ENCODE data around the gene SIRT4.

DNA sequence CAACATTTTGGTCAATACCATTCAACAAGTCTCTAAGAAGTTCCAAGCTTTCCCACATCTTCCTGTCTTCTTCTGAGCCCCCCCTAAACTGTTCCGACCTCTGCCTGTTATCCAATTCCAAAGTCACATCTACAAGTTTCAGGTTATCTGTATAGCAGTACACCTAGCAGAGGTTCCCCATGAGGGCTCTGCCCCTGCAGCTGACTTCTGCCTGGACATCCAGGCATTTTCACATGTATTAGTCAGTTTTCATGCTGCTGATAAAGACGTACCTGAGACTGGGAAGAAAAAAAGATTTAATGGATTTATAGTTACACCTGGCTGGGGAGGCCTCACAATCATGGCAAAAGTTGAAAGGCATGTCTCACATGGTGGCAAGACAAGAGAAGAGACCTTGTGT is 35.6 kb downstream of the SIRT4 start:
- no peak for TF ChIP-seq RAD21 (IDR thresholded peaks at IDR 0.05; ENCODE audit: low read depth)
- TF ChIP-seq CREB1 (IDR thresholded peaks at IDR 0.05; ENCODE audit: low read depth): no peak
- TF ChIP-seq EP300 (IDR thresholded peaks at IDR 0.05; ENCODE audit: borderline replicate concordance): no peak
- no peak for TF ChIP-seq FOXM1 (IDR thresholded peaks at IDR 0.05; ENCODE audit: borderline replicate concordance, low read depth)
- TF ChIP-seq, protein P1, sequence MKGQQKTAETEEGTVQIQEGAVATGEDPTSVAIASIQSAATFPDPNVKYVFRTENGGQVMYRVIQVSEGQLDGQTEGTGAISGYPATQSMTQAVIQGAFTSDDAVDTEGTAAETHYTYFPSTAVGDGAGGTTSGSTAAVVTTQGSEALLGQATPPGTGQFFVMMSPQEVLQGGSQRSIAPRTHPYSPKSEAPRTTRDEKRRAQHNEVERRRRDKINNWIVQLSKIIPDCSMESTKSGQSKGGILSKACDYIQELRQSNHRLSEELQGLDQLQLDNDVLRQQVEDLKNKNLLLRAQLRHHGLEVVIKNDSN (IDR thresholded peaks at IDR 0.05): no peak
- TF ChIP-seq, protein P2, sequence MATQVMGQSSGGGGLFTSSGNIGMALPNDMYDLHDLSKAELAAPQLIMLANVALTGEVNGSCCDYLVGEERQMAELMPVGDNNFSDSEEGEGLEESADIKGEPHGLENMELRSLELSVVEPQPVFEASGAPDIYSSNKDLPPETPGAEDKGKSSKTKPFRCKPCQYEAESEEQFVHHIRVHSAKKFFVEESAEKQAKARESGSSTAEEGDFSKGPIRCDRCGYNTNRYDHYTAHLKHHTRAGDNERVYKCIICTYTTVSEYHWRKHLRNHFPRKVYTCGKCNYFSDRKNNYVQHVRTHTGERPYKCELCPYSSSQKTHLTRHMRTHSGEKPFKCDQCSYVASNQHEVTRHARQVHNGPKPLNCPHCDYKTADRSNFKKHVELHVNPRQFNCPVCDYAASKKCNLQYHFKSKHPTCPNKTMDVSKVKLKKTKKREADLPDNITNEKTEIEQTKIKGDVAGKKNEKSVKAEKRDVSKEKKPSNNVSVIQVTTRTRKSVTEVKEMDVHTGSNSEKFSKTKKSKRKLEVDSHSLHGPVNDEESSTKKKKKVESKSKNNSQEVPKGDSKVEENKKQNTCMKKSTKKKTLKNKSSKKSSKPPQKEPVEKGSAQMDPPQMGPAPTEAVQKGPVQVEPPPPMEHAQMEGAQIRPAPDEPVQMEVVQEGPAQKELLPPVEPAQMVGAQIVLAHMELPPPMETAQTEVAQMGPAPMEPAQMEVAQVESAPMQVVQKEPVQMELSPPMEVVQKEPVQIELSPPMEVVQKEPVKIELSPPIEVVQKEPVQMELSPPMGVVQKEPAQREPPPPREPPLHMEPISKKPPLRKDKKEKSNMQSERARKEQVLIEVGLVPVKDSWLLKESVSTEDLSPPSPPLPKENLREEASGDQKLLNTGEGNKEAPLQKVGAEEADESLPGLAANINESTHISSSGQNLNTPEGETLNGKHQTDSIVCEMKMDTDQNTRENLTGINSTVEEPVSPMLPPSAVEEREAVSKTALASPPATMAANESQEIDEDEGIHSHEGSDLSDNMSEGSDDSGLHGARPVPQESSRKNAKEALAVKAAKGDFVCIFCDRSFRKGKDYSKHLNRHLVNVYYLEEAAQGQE (IDR thresholded peaks at IDR 0.05; ENCODE audit: low read depth): no peak

All from Ishikawa (cell line).